ENCODE results near the gene ANKRD30A. TPM values are rescaled to one million over a fixed set of nuclear protein-coding genes. Genes with fewer than 3 reads are reported as not detected.

ANKRD30A gene
- total RNA-seq, 2 experiments from 2014 or later: not detected

GRCh38 chr10:37401225-37401624 lies 275.8 kb downstream of the ANKRD30A start:
- ChIA-PET POLR2A (no interaction called here), CTCF (no interaction called here)
- H3K4me1 Mint-ChIP-seq (ENCODE audit: low read depth): no peaks in the 10 kb centered on the region
- peaks cover 16% of the 10 kb centered on the region for H3K9me3 Mint-ChIP-seq
- H3K36me3 Mint-ChIP-seq (ENCODE audit: low read depth): no peaks in the 10 kb centered on the region
- H3K27me3 Mint-ChIP-seq: no peaks in the 10 kb centered on the region
- Histone ChIP-seq H3K4me3 (ENCODE audit: low read length) (no peak overlapping the region), H3K27ac (ENCODE audit: low read depth in 1 of 2, low read length in 2 of 2) (no peak overlapping the region), H3K9me3 (ENCODE audit: control insufficient read depth in 1 of 2, insufficient read depth in 1 of 2, low read length in 2 of 2) (peaks cover 0 to 3% of the 10 kb centered on the region in 2 experiments), H3K27me3 (ENCODE audit: control insufficient read depth in 1 of 2, insufficient read depth in 2 of 2, low read length in 2 of 2) (no peaks in the 10 kb centered on the region), H3K36me3 (ENCODE audit: insufficient read depth, low read length) (no peaks in the 10 kb centered on the region), H3K4me1 (ENCODE audit: insufficient read depth, low read length) (no peaks in the 10 kb centered on the region)
- intact Hi-C loops (cut with DNase I, micrococcal nuclease): no loop called here
- H3K27ac Mint-ChIP-seq: no peak overlapping the region
- ATAC-seq (ENCODE audit: poor library complexity) (no peak), DNase-seq (no peak)
- H3K4me3 Mint-ChIP-seq: no peak overlapping the region
- no peak for TF ChIP-seq CTCF (IDR thresholded peaks at IDR 0.05)

GRCh38 chr10:37403776-37404175 lies 278.4 kb downstream of the ANKRD30A start:
- DNase-seq (no peak), ATAC-seq (ENCODE audit: poor library complexity) (no peak)
- no peak overlapping the region for H3K4me3 Mint-ChIP-seq
- H3K27ac ChIP-seq (ENCODE audit: low read depth in 1 of 2, low read length in 2 of 2): no peak overlapping the region
- peaks cover 16% of the 10 kb centered on the region for H3K9me3 Mint-ChIP-seq
- no peak for TF ChIP-seq CTCF (IDR thresholded peaks at IDR 0.05)
- POLR2A ChIA-PET: no interaction called here
- CTCF ChIA-PET: no interaction called here
- H3K4me1 Mint-ChIP-seq (ENCODE audit: low read depth): no peaks in the 10 kb centered on the region
- no peak overlapping the region for H3K4me3 ChIP-seq (ENCODE audit: low read length)
- H3K4me1 ChIP-seq (ENCODE audit: insufficient read depth, low read length): no peaks in the 10 kb centered on the region
- H3K36me3 Mint-ChIP-seq (ENCODE audit: low read depth): no peaks in the 10 kb centered on the region
- peaks cover 0 to 3% of the 10 kb centered on the region in 2 experiments for H3K9me3 ChIP-seq (ENCODE audit: control insufficient read depth in 1 of 2, insufficient read depth in 1 of 2, low read length in 2 of 2)
- no peak overlapping the region for H3K27ac Mint-ChIP-seq
- no peaks in the 10 kb centered on the region for H3K27me3 Mint-ChIP-seq
- no peaks in the 10 kb centered on the region for H3K27me3 ChIP-seq (ENCODE audit: control insufficient read depth in 1 of 2, insufficient read depth in 2 of 2, low read length in 2 of 2)
- no peaks in the 10 kb centered on the region for H3K36me3 ChIP-seq (ENCODE audit: insufficient read depth, low read length)
- intact Hi-C loops (cut with DNase I, micrococcal nuclease): no loop called here

Data from CD4-positive, alpha-beta T cell (primary cell).